Measurements from ENCODE around the gene SHROOM2.
"Not testable (repeated sequence)": the region's sequence is repeated elsewhere in the genome, so short reads cannot be mapped to it uniquely, and the experiment has no call there.

The SHROOM2 gene

GRCh38 chrX:9784332-9784731 is 1.9 kb upstream of the SHROOM2 start:
- DNase-seq: no peak

GRCh38 chrX:9785254-9785943 is 830 bp upstream of the SHROOM2 start:
- DNase-seq: no peak

DNA sequence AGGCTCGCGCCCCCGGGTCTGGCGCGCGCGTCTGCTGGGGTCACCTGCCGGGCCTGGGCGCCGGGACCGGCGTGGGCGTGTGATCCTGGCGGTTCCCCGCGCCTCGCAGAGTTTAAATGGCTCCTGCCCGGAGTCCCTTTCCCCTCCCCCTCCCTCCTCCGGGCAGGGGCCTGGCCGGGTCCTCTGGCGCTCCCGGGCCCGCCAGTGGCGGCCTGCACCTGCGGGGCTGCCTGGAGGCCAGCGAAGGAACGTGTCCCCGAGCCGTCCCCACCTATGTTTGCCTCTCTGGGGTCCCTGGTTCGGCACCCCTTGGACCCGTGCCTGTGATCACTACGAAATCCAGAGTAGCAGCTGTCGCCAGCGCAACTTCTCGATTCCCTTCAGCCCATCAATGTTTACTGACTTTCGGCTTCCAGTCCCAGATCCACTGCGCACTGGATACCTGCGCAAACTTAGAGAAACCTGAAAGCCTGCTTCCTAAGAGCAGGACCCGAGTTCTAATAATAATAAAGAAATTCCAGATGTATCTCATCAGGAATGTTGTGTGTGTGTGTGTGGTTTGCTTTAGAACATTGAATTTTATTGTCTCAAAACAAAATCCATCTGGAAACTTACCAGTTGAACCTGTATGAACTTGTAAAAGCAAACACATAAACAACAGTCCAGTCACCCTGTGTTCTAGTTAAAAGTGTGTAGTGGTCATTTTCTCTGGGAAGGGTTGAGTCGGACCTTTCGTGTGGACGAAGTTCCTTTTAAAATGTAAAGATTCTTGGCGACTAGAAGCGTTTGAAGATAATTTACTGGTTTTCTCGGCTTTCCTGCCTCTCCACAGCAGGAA is 788 bp downstream of the SHROOM2 start:
- DNase-seq: no peak

GRCh38 chrX:9788911-9789310 is 2.7 kb downstream of the SHROOM2 start:
- no peak for DNase-seq

DNA sequence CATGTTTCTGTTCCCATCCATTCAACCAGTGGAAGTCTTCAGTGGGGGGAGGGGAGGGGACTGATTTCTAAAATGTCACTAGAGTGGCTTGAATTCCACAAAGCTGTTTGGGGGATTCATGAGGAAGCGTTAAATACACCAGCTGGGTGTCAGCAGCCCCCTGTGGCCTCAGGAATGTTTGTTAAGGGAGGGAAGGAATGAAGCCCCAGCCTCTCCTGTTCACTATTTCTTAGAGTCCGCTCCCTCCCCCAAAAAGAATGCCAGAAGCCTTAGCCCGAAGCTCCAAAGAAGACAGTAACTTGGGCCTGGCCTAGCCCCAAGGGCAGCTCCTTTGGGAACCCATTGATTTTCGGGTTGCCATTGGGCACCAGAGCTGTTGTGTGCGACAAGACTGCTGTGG is 3.3 kb downstream of the SHROOM2 start:
- DNase-seq: no peak

- no peak for DNase-seq
These were observed 4.6 kb downstream of the SHROOM2 start for GRCh38 chrX:9790866-9791265.

- DNase-seq: no peak
These were observed 8.3 kb downstream of the SHROOM2 start for GRCh38 chrX:9794495-9794894.

DNA sequence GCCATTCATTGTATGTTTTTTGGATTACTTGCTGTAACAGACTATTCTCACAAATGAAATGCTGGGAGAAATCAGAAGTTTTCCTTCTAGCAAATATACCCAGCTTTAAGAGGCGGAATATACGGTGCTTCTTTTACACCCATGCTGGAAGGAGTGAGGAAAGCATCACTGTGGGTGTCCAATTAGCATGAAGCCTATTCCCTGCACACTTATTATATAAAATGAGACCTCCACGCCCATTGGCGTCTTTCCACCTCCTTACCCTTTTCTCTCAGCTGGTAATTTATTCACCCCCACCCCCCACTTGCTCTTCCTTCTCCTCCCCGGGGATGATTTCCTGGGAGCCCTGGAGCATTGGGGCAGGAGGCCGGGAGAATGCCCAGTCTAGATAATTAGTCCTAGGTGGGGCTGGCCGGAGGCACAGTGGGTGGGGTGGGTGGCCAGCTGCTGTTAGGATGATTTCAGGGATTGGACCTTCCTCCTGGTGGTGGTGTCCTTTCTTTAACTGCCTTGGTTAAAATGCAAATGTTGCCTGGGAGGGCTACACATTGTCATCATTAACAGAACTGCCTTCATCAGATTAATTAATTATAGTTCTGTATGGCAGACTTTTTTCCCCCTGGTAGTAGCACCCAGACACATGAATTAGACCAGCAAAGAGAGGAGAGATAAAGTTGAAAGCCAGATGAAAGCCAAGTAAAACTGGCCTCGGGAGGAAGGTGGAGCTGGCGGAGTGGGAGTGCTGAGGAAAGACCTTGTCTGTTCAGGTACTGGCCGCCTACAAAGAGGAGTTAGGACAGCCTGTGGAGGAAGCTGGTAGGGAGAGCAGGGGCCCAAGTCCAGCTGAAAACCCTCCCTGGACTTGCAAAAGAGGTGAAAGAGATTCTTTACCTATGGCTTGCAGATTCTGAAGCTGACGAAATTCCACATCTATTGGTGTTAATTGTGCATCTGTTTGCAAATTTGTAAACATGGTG is 11.4 kb downstream of the SHROOM2 start:
- DNase-seq: no peak

GRCh38 chrX:9802737-9803136 is 16.5 kb downstream of the SHROOM2 start:
- DNase-seq: no peak

- no peak for DNase-seq
These were observed 18.2 kb downstream of the SHROOM2 start for GRCh38 chrX:9804444-9804843.

GRCh38 chrX:9805956-9806355 is 19.7 kb downstream of the SHROOM2 start:
- no peak for DNase-seq

- no peak for DNase-seq
These were observed 21.3 kb downstream of the SHROOM2 start for GRCh38 chrX:9807355-9808182.

GRCh38 chrX:9809876-9810275 is 23.6 kb downstream of the SHROOM2 start:
- not testable (repeated sequence) for DNase-seq

DNA sequence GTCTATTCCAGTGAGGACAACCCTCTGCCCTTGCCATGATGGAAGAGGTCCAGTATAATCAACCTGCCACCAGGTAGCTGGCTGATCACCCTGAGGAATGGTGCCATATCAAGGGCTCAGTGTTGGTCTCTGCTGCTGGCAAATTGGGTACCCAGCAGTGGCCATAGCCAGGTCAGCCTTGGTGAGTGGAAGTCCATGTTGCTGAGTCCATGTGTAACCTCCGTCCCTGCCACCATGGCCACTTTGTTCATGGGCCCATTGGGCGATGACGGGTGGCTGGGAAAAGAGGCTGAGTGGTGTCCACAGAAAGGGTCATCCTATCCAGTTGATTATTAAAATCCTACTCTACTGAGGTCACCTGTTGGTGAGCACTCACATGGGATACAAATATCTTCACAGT is 24.9 kb downstream of the SHROOM2 start:
- not testable (repeated sequence) for DNase-seq

- no peak for DNase-seq
These were observed 30.0 kb downstream of the SHROOM2 start for GRCh38 chrX:9816084-9816700.

DNA sequence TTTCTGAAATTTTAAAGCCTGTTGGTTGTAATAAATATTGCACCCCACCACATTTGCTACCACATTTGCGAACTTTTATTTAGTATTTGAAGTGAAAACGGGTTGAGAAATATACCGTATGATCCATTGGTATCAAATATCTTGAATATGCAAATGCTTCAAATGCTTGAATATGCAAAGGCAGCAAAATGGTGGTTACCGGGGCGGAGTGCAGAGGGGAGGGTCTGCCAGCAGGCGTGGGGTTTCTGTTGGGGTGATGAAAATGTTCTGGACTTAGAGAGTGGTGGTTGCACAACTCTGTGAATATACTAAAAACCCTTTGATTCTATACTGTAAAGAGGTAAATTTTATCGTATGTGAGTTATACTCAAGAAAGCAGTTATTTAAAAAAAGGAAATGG is 35.3 kb downstream of the SHROOM2 start:
- DNase-seq: no peak

GRCh38 chrX:9824554-9824953 is 38.3 kb downstream of the SHROOM2 start:
- DNase-seq: no peak

DNA sequence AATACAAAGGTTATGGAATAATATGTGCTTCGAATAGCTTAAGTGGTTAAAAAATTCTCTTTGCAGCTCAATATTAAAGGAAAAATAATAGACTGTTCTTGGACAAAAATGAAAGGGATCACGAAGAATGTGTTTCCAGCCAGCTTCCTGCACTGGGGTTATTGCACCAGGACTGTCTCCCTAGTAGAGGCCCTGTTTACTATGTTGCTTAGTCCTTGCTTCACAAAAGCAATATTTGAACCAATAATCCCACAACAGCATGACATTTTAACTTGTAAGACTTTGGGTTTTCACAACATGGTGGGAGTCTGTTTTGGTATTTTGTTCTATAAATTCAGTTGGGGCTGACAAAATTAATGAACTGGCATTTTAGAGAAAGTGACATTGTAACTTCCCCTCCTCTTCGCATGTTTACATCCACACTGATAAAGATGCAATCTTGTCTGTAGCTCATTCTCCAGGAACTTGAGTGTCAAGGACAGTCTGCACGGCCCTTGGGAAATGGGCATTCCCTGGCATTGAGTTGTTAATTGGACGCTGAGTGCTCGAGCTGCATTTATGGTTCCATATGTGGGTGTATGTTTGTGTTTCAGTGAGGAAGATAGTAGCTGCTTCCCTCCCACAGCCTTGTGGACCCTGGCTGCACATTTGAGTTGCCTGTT is 39.0 kb downstream of the SHROOM2 start:
- DNase-seq: no peak

DNA sequence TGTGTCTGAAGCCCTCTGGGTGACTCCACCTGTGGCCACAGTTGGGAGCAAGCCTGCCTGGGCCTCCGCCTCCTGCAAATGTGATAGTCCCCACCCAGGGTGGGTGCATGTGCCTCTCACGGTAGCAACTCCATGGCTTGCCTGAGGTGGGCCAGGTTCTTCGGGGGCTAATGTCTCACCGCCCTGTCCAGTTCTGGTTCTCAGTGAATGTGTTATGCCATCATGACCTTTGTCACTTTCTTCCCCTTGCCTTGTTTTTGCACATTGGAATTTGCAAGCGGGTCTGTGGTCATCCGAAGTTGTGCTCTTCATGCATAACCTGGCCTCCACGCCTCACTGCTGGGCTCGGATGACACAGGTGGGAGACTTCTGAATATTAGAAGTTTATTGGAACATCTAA is 39.7 kb downstream of the SHROOM2 start:
- DNase-seq: no peak

GRCh38 chrX:9829308-9830267 is 43.4 kb downstream of the SHROOM2 start:
- no peak for DNase-seq
